HFFc6 (cell line): ENCODE results near the gene DTNB. TPM values are rescaled to one million over a fixed set of nuclear protein-coding genes. Genes with fewer than 3 reads are reported as not detected.

Source experiments
- DNase-seq: peaks from one replicate; pipeline ENCODE4 v3.0.0-alpha.2; 2018
- H3K27ac Mint-ChIP-seq: 2 replicates; pipeline ENCODE4 v1.8.0; 2020; ENCODE audit warnings: mild to moderate bottlenecking, mixed read lengths
- H3K27me3 Mint-ChIP-seq: 2 replicates; pipeline ENCODE4 v1.8.0; 2021; ENCODE audit warnings: mild to moderate bottlenecking, moderate library complexity, mixed read lengths; ENCODE audit not compliant: insufficient read depth
- H3K36me3 Mint-ChIP-seq: 2 replicates; pipeline ENCODE4 v1.8.0; 2021; ENCODE audit warnings: low read depth, mixed read lengths
- H3K4me1 Mint-ChIP-seq: 2 replicates; pipeline ENCODE4 v1.8.0; 2020; ENCODE audit warnings: low read depth, mixed read lengths
- H3K4me3 Mint-ChIP-seq: 2 replicates; pipeline ENCODE4 v1.8.0; 2020; ENCODE audit warnings: mild to moderate bottlenecking, moderate library complexity, mixed read lengths
- H3K9me3 Mint-ChIP-seq: 2 replicates; pipeline ENCODE4 v1.8.0; 2020; ENCODE audit warnings: mild to moderate bottlenecking, mixed read lengths
- CTCF ChIP-seq: fragments of 200-600 bp; sonication (generic); IDR thresholded peaks from 2 replicates; pipeline ENCODE4 v1.5.0; 2021; ENCODE audit warnings: antibody characterized with exemption, mild to moderate bottlenecking
- total RNA-seq, 6 experiments: library from RNA; stranded (reverse); fragmentation: NEBNext Ultra II Directional; extraction: Animal tissue kit (Norgen Biotek cat#: 25700); gene quantifications; 2 replicates in 1 of 6; 3 replicates in 5 of 6; pipeline ENCODE4 v1.2.3, GENCODE V29; 2021

Gene DTNB
- total RNA-seq, 6 experiments from 2014 or later = 4.2 to 6.2 (median 4.7) TPM

- Mint-ChIP-seq H3K4me1 (no peaks in the 10 kb centered on the region), H3K4me3 (no peak overlapping the region), H3K36me3 (no peaks in the 10 kb centered on the region), H3K27me3 (no peaks in the 10 kb centered on the region; the same call in none of the 2 replicates), H3K27ac (no peak overlapping the region), H3K9me3 (no peaks in the 10 kb centered on the region)
- DNase-seq = no peak
- no peak for TF ChIP-seq CTCF
These were observed 227.3 kb downstream of the DTNB start for GRCh38 chr2:25446122-25446521.

- Mint-ChIP-seq H3K27ac (no peak overlapping the region), H3K9me3 (no peaks in the 10 kb centered on the region)
- TF ChIP-seq CTCF = no peak
These were observed 227.9 kb downstream of the DTNB start for GRCh38 chr2:25445464-25445863.

GRCh38 chr2:25444608-25445270, 228.6 kb downstream of the DTNB start:
- H3K9me3 Mint-ChIP-seq = no peaks in the 10 kb centered on the region
- no peaks in the 10 kb centered on the region for H3K36me3 Mint-ChIP-seq
- no peaks in the 10 kb centered on the region for H3K4me1 Mint-ChIP-seq

More at GRCh38 chr2:25445464-25445863, 227.9 kb downstream of the DTNB start:
- H3K4me3 Mint-ChIP-seq = no peak overlapping the region
- peaks cover 5% of the 10 kb centered on the region for H3K27me3 Mint-ChIP-seq
- no peak for DNase-seq
- H3K4me1 Mint-ChIP-seq = no peaks in the 10 kb centered on the region
- no peaks in the 10 kb centered on the region for H3K36me3 Mint-ChIP-seq

GRCh38 chr2:25443766-25444165, 229.6 kb downstream of the DTNB start:
- peaks cover 5% of the 10 kb centered on the region for H3K27me3 Mint-ChIP-seq
- H3K27ac Mint-ChIP-seq = no peak overlapping the region
- H3K9me3 Mint-ChIP-seq = no peaks in the 10 kb centered on the region
- TF ChIP-seq CTCF = no peak
- no peaks in the 10 kb centered on the region for H3K36me3 Mint-ChIP-seq
- no peaks in the 10 kb centered on the region for H3K4me1 Mint-ChIP-seq
- no peak for DNase-seq
- no peak overlapping the region for H3K4me3 Mint-ChIP-seq

More at GRCh38 chr2:25444608-25445270, 228.6 kb downstream of the DTNB start:
- DNase-seq = no peak
- no peak overlapping the region for H3K27ac Mint-ChIP-seq
- H3K4me3 Mint-ChIP-seq = no peak overlapping the region
- TF ChIP-seq CTCF = no peak
- peaks cover 5% of the 10 kb centered on the region for H3K27me3 Mint-ChIP-seq

GRCh38 chr2:25441353-25441752, 232.0 kb downstream of the DTNB start:
- no peak overlapping the region for H3K4me3 Mint-ChIP-seq

More at GRCh38 chr2:25441353-25441752, 232.0 kb downstream of the DTNB start:
- H3K36me3 Mint-ChIP-seq = no peaks in the 10 kb centered on the region
- no peaks in the 10 kb centered on the region for H3K9me3 Mint-ChIP-seq
- H3K4me1 Mint-ChIP-seq = no peaks in the 10 kb centered on the region
- peaks cover 6% of the 10 kb centered on the region for H3K27me3 Mint-ChIP-seq
- no peak overlapping the region for H3K27ac Mint-ChIP-seq
- DNase-seq = no peak
- no peak for TF ChIP-seq CTCF
